DND-41 (cell line): Measurements from ENCODE around the gene TET3.

Source experiments
- ATAC-seq: fragments of 200-7000 bp; cut with Tn5 transposase; 3 replicates; pipeline ENCODE4 v1.9.1; 2021; ENCODE audit warnings: low read depth; ENCODE audit not compliant: insufficient read depth
- DNase-seq: peaks from one replicate; pipeline ENCODE4 v3.0.0-alpha.2; 2020
- H2AFZ ChIP-seq: 2 replicates; pipeline ENCODE4 v1.6.0; 2012; ENCODE audit warnings: low read depth, low read length
- H3K27ac ChIP-seq: 2 replicates; pipeline ENCODE4 v1.5.1; 2012; ENCODE audit warnings: low read length, inconsistent platforms
- H3K27me3 ChIP-seq: fragments of 200-600 bp; sonication (generic); 2 replicates; pipeline ENCODE4 v1.6.0; 2012; ENCODE audit warnings: low read length, mild to moderate bottlenecking, inconsistent platforms; ENCODE audit not compliant: insufficient read depth, poor library complexity
- H3K36me3 ChIP-seq: 2 replicates; pipeline ENCODE4 v1.5.1; 2012; ENCODE audit warnings: low read length, inconsistent platforms; ENCODE audit not compliant: insufficient read depth
- H3K4me1 ChIP-seq: 2 replicates; pipeline ENCODE4 v1.5.1; 2012; ENCODE audit warnings: mild to moderate bottlenecking, low read length; ENCODE audit not compliant: insufficient read depth
- H3K4me2 ChIP-seq: 2 replicates; pipeline ENCODE4 v1.6.0; 2012; ENCODE audit warnings: mild to moderate bottlenecking, moderate library complexity, low read length, inconsistent platforms; ENCODE audit not compliant: insufficient read depth
- H3K4me3 ChIP-seq, 2 experiments: fragments of 200-600 bp in 1 of 2; shearing (Covaris generic) in 1 of 2; 2 replicates each; pipeline ENCODE4 v1.5.1; 2012 to 2016; ENCODE audit warnings: inconsistent platforms in 2 of 2, low read length in 2 of 2, mild to moderate bottlenecking in 2 of 2, low read depth in 1 of 2, moderate library complexity in 1 of 2
- H3K79me2 ChIP-seq: 2 replicates; pipeline ENCODE4 v1.6.0; 2012; ENCODE audit warnings: low read length, inconsistent platforms; ENCODE audit not compliant: insufficient read depth
- H3K9ac ChIP-seq: 2 replicates; pipeline ENCODE4 v1.6.0; 2012; ENCODE audit warnings: low read depth, mild to moderate bottlenecking, inconsistent platforms, low read length, moderate library complexity
- H3K9me3 ChIP-seq: 2 replicates; pipeline ENCODE4 v1.5.1; 2012; ENCODE audit warnings: low read length, moderate library complexity, mild to moderate bottlenecking, inconsistent platforms; ENCODE audit not compliant: insufficient read depth, severe bottlenecking
- H4K20me1 ChIP-seq: 2 replicates; pipeline ENCODE4 v1.6.0; 2012; ENCODE audit warnings: low read length; ENCODE audit not compliant: insufficient read depth
- EZH2 ChIP-seq: IDR thresholded peaks from 3 replicates; pipeline ENCODE4 v1.6.1; 2012; ENCODE audit warnings: borderline replicate concordance, low read depth, mild to moderate bottlenecking, moderate library complexity, low read length, inconsistent platforms; ENCODE audit not compliant: severe bottlenecking
- TF ChIP-seq, protein P1 (sequence below): IDR thresholded peaks from 2 replicates; pipeline ENCODE4 v1.5.1; 2012; ENCODE audit warnings: borderline replicate concordance, low read length, moderate library complexity, mild to moderate bottlenecking; ENCODE audit not compliant: poor library complexity, severe bottlenecking; ENCODE audit errors: extremely low read depth

TET3 gene

GRCh38 chr2:73975731-73976130 lies 9.0 kb upstream of the TET3 start:
- Histone ChIP-seq H3K79me2 (no peaks in the 10 kb centered on the region), H3K9me3 (no peaks in the 10 kb centered on the region), H3K4me3 (no peak overlapping the region), H3K27ac (no peak overlapping the region), H4K20me1 (no peaks in the 10 kb centered on the region), H3K9ac (no peak overlapping the region), H3K36me3 (no peaks in the 10 kb centered on the region), H3K4me1 (peaks cover 52% of the 10 kb centered on the region), H3K27me3 (no peaks in the 10 kb centered on the region), H3K4me2 (no peak overlapping the region), H2AFZ (no peak overlapping the region)
- TF ChIP-seq, protein P1, sequence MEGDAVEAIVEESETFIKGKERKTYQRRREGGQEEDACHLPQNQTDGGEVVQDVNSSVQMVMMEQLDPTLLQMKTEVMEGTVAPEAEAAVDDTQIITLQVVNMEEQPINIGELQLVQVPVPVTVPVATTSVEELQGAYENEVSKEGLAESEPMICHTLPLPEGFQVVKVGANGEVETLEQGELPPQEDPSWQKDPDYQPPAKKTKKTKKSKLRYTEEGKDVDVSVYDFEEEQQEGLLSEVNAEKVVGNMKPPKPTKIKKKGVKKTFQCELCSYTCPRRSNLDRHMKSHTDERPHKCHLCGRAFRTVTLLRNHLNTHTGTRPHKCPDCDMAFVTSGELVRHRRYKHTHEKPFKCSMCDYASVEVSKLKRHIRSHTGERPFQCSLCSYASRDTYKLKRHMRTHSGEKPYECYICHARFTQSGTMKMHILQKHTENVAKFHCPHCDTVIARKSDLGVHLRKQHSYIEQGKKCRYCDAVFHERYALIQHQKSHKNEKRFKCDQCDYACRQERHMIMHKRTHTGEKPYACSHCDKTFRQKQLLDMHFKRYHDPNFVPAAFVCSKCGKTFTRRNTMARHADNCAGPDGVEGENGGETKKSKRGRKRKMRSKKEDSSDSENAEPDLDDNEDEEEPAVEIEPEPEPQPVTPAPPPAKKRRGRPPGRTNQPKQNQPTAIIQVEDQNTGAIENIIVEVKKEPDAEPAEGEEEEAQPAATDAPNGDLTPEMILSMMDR, result no peak
- no peak for TF ChIP-seq EZH2
- DNase-seq (no peak), ATAC-seq (no peak)

DNA sequence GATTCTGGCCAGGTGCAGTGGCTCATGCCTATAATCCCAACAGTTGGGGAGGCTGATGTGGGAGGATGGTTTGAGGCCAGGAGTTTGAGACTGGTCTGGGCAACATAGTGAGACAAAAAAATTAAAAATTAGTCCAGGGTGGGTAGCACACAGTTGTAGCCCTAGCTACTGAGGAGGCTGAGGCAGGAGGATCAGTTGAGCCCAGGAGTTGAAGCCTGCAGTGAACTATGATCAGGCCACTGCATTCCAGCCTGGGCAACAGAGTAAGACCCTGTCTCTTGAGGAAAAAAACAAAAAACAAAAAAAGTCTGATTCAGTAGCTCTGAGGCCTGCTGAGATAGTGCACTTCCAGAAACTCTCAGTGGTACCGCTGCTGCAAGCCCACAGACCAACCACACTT lies 7.9 kb upstream of the TET3 start:
- Histone ChIP-seq H3K79me2 (no peaks in the 10 kb centered on the region), H3K9me3 (no peaks in the 10 kb centered on the region), H3K27me3 (no peaks in the 10 kb centered on the region), H2AFZ (no peak overlapping the region), H3K27ac (no peak overlapping the region), H3K4me1 (peaks cover 41% of the 10 kb centered on the region), H3K4me3 (no peak overlapping the region), H3K9ac (no peak overlapping the region), H4K20me1 (no peaks in the 10 kb centered on the region), H3K36me3 (no peaks in the 10 kb centered on the region), H3K4me2 (no peak overlapping the region)
- ATAC-seq (no peak), DNase-seq (no peak)
- TF ChIP-seq, protein P1, result no peak
- no peak for TF ChIP-seq EZH2

DNA sequence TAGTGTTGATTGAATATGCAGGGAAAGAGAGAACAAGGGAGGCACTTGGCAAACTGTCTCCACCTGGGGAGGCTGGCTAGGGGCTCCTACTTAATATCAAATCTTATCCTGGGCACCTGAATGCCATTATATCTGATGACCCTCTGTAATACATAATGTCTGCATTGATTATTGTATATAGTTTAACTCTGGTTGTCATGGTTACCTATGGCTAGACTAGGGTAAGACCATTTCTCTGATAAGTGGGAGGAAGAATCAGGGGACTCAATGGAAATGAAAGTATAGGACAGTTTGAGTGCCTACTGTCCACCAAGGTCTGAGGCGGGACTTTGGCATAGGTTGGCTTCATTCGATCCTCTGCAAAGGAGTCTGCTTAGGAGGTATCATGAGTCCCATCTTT lies 7.2 kb upstream of the TET3 start:
- no peak overlapping the region for H3K27ac ChIP-seq
- H2AFZ ChIP-seq, result no peak overlapping the region
- H3K79me2 ChIP-seq, result no peaks in the 10 kb centered on the region
- no peaks in the 10 kb centered on the region for H3K36me3 ChIP-seq
- H4K20me1 ChIP-seq, result no peaks in the 10 kb centered on the region
- ATAC-seq (no peak), DNase-seq (no peak)
- H3K4me2 ChIP-seq, result no peak overlapping the region
- TF ChIP-seq, protein P1, result no peak
- TF ChIP-seq EZH2, result no peak
- peaks cover 35% of the 10 kb centered on the region for H3K4me1 ChIP-seq
- no peak overlapping the region for H3K4me3 ChIP-seq
- no peaks in the 10 kb centered on the region for H3K9me3 ChIP-seq
- H3K9ac ChIP-seq, result no peak overlapping the region
- H3K27me3 ChIP-seq, result no peaks in the 10 kb centered on the region

GRCh38 chr2:73979021-73979420 lies 5.7 kb upstream of the TET3 start:
- H2AFZ ChIP-seq, result peak overlapping the region; percentile 5
- peak overlapping the region; percentile 59 for H3K4me2 ChIP-seq
- peak overlapping the region; percentile 27 for H3K9ac ChIP-seq
- no peaks in the 10 kb centered on the region for H3K36me3 ChIP-seq
- H3K4me1 ChIP-seq, result peaks cover 34% of the 10 kb centered on the region
- no peaks in the 10 kb centered on the region for H4K20me1 ChIP-seq
- H3K27me3 ChIP-seq, result no peaks in the 10 kb centered on the region
- H3K27ac ChIP-seq, result peak overlapping the region; percentile 58
- no peak for TF ChIP-seq EZH2
- TF ChIP-seq, protein P1, result peak; percentile 12
- ATAC-seq (peak; percentile 95), DNase-seq (peak; percentile 83)
- H3K79me2 ChIP-seq, result no peaks in the 10 kb centered on the region
- H3K4me3 ChIP-seq, result peak overlapping the region in 1 of 2 experiments; percentile 27; a peak in 1 of 4 replicates
- H3K9me3 ChIP-seq, result no peaks in the 10 kb centered on the region
